Measurements from ENCODE around the gene CLDN20.
A peak's percentile ranks its signal among the peaks of the same experiment; 100 is the strongest.
"Not testable (repeated sequence)": the region's sequence is repeated elsewhere in the genome, so short reads cannot be mapped to it uniquely, and the experiment has no call there.

CLDN20 gene

DNA sequence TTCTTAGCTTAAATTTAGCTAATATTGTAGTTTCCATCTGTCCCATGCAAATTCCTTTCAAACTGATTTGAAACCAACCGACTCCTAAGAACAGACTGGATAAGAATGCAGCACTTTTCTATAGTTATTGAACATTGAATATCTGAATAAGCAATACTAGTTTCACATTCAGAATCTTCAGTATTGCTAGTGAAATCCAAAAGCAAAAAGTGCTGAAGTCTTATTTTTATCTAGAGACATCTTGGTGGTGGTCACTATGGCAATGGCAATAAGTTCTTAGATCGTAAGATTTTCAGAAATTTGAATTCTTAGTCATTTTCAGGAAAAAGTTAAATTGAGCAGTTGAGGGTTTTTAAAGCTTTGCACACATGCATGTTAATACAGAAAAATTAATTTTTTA lies 47.8 kb downstream of the CLDN20 start:
- no peak for DNase-seq (ENCODE audit: low spot score)

DNA sequence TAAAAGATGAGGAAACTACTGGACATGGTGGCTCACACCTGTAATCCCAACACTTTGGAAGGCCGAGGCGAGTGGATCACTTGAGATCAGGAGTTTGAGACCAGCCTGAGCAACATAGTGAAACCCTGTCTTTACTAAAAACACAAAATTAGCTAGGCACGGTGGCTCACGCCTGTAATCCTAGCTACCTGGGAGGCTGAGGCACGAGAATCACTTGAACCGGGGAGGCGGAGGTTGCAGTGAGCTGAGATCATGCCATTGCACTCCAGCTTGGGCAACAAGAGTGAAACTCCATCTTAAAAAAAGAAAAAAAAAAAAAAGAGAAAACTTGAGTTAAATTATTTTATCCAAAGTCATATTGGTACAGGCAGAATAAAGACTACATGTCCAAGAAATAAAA lies 49.1 kb downstream of the CLDN20 start:
- not testable (repeated sequence) for DNase-seq (ENCODE audit: low spot score)

DNA sequence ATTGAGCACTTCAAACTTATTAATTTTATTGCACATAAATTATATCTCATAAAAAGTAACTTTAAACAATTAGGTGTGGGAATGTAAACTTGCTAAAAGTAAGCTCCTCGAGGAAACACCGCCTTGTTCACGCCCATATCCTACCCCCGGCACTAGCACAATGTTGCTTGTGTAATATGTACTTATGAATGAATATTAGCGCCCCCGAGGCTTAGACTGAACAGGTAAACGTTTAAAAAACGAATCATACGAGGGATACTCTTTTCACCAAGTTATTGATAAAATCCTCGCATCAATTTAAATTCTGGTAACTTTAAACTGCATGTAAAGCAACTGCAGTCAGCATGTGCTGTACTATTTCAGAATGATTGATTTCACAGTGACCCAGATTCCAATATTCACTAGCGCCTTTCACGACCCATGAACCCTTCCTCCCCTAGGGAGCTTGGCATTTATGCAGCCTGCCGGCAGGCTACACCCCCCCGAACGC lies 49.8 kb downstream of the CLDN20 start:
- DNase-seq (ENCODE audit: low spot score), result peak; percentile 60

DNA sequence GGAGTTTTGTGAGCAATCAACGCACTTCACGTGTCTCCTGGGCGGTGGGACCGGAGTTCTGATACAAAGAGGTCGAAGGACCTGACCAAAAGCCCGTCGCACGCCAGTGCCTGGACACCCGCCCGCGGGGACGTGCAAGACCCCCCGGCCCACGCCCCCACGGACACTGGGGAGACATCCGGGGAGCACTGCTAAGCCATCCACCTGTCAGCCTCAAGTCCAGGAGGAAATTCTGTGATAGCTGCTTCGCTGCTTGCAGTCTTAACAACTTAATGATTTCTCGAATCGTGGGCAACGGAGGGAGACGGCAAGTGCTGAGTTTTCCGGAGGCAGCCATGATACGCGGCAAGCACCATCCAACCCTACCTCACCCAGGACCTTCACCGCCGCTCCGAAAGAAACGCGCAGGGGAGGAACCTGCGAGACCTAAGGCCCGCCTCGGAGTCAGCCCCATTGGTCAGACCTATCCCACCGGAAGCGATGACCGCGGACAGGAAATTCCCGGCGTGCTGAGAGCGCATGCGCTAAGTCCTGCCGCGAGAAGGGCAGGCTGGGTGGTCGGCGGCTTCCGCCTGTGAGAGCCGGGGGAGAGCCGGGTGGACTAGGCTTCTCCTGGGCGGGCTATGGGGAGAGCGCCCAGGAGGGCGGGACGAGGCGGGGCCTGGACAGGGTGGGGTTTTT lies 50.4 kb downstream of the CLDN20 start, which contains the start of gene TFB1M:
Gene TFB1M (minus strand): TSS at position 393 of the 681 bp plus-strand sequence. CDS start 56 bp downstream, at position 337.
- DNase-seq (ENCODE audit: low spot score), result peak; percentile 97

DNA sequence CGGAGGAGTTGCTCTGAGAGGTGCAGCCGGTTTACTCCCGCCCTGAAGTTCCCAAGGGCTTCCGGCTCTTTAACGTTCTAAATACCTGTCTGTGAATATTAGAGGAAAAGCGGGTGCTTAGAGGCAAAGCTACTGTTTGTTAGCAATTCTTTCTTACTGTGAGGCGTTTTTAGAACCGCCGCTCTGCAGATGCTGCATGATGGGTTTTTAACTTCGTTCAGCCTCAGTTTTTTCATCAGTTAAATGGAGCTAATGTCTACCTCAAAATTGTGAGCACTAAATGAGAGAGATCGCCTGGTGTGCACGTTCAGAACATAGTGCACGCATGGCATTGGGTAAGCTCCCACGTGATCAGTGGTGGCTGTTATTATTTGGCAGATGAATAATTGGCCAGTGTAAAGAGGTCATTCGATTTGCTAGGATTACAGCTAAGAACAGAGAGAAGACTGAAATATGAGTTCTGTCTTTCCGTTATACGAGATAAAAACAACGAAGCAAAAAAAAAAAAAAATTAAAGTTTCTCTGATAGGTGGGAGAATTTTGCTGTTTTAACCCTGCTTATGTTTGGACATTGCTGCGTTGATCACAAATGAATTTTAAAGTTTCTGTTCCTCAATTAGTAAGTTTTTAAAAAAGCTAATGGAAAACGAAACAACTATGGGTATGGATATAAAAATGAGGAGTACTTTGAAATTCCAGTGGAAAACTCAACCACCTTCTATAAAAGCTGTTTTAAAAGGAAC lies 51.1 kb downstream of the CLDN20 start:
- peak; percentile 93 for DNase-seq (ENCODE audit: low spot score)

DNA sequence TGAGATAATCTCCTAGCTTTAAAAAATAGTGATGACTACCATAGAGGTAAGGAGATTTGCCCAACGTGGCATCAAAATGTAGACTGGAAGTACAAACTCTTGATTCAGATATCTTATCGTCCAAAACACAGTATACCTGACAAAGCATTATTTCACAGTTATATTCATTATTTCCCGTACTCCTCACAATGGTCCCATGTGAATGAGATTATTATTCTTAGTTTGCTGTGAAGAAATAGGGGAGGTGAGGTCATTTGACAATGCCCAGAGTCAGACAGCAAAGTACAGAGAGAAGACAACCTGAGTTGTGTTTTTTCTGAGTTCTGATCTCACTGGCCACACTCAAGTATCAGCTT lies 51.7 kb downstream of the CLDN20 start:
- DNase-seq (ENCODE audit: low spot score), result peak; percentile 24

DNA sequence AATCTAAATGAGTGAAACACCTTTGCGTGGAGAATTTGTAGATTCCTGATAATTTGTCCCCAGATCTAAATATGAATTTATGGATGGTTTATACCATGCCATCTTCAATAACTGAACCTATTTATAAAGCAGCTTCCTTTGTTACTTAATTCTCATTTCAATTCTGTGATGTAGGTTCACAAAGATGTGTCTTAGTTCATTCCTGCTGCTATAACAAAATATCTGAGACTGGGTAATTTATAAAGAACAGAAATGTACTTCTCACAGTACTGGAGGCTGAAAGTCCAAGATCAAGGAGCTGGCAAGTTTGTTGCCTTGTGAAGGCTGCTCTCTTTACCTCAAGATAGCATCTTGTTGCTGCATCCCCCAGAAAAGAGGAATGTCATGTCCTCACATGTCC lies 52.6 kb downstream of the CLDN20 start:
- DNase-seq (ENCODE audit: low spot score), result no peak

DNA sequence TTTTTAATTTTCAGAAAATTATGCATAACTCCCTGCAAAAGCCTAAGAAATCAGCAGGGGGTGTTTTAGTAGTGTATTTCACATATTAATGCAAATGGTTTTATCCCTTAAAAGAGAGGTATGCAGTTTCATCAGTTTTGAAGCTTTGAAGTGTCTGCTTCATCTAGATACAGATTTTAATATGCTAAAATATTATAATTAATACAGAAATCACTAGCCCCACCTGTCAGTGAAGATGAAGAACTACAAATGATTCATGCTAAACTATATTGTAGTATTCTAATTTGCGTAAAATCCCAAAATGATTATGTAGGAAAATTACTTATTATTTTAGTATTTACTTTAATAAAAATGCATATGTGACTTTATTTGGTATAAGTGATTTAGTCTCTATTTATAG lies 53.4 kb downstream of the CLDN20 start:
- peak; percentile 38 for DNase-seq (ENCODE audit: low spot score)

DNA sequence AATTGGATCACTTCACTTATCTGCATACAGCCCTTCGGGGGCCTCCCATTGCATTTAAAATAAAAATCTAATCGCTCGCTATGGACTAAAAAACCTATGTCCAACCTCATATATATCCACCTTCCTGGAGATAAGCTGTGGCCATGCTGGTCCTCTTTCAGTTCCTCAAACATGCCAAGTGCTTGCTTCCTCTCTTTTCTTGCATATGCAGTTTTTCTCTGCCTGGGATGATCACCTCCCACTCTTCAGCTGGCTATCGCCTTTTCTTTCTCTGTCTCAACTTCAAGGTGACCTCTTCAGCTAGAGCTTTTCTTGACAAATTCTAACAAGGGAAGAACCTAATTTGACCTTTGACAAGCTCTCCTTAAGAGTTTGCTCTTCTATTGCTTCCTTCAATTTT lies 56.1 kb downstream of the CLDN20 start:
- no peak for DNase-seq (ENCODE audit: low spot score)

DNA sequence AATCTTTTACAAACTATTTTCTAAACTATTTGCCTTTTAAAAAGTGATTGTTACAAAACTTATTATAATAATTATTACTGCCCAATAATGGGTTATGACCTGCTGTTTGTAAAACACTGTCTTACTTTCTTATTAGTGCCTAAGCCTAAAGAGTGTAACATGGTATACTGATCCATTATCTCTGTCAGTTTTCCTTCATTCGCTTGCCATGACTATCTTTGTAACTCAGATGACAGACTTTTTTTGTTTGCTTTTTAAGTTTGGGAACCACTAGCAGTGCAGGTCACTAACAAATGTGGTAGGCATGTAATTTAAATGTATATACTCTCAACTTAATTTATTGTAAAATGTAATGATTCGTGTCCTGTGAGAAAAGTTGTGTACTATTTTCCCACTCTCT lies 60.4 kb downstream of the CLDN20 start:
- DNase-seq (ENCODE audit: low spot score), result no peak

DNA sequence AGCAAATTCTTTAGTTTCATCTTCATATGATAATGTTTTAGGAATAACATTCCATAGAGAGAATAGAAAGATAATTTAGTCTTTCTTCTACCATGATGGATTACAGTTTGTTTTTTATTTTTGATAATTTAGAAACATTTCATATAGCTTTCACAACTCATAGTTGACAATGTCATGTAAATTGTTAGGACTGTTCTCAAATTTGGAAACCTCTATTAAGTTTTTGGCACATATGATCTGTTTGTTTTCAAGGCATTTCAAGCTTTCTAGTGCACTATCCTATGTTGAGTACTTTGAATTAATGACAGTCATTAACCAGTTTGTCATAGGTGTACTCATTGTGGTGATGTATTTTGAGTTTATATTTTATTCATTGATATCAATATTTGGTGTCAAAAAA lies 61.2 kb downstream of the CLDN20 start:
- no peak for DNase-seq (ENCODE audit: low spot score)

DNA sequence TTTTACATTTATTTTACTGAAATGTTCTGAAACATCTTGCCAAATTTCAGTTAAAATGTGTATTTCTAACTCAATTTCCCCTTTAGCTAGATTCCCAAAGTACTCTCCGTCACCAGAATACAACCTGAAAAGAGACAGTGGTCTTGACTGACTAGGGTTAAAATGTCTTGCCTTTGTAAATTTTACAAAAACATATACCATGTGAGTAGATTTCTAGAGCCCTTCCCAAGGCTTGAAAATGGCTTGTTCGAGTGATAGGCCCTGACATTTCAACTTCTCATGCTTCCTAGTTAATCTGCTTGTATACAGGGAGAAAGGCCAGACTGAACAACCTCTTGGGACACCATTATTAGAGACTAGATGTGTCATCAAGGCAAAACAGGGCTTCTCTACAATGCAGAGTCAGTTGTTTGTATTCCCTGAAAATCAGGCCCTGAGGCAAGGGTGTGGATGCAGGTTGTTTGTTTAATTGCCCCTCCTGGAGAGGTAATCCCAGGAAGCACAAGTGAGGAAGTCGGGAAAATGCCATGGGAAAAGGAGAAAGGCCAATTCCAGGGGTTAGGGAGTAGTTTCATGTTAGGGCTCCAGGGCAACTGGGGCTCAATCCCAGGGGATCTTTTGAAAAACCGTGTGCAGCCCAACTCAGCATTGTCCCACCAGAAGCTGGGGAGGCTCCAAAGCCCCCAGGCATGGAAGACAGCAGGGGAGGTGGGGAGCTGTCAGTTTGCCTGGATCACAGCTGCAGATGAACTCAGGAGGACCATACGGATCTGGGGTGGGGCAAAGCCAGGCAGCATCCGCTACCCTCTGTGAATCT lies 62.1 kb downstream of the CLDN20 start:
- no peak for DNase-seq (ENCODE audit: low spot score)

Data from RKO (cell line).